ENCODE data around the gene SPDYE3.

Gene SPDYE3

DNA sequence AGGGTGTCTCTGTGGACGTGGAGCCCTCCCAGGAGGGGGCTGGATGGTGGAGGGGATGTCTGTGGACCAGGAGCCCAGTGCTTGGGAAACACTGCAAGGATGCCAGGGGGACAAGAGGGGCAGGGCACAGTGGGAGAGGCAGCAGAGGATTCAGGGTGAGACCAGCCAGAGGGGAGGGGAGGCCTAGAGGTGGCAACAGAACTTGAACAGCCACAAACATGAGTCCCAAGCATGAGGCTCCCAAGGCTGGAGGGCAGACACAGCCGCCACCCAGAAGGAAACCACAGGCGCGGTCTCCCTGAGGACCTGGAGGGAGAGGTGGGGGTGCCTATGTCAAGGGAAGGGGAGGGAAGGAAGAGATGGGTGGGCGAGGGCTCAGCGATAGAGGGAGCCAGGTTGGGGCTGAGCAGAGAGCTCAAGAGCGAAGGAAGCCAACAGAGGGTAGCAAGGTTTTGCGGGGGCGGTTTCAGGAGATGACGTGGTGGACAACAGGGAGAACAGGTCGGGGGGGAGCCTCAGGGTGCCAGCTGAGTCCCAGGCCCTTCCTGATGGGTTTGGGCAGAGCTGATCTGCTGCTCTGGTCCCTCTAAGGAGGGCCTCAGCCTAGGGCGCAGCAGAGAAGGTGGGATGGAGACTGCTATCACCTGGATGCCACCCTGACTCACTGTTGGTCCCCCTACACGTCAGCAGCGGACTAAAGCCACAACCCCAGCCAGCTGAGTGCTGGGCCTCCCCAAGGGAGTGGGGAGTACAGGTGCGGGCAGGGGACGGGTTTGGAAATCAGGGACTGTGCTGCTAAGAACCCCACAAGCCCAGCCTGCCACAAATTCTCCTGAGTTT lies 59.1 kb downstream of the SPDYE3 start:
- no peak for DNase-seq (ENCODE audit: low read depth)
- TF ChIP-seq, protein P1, sequence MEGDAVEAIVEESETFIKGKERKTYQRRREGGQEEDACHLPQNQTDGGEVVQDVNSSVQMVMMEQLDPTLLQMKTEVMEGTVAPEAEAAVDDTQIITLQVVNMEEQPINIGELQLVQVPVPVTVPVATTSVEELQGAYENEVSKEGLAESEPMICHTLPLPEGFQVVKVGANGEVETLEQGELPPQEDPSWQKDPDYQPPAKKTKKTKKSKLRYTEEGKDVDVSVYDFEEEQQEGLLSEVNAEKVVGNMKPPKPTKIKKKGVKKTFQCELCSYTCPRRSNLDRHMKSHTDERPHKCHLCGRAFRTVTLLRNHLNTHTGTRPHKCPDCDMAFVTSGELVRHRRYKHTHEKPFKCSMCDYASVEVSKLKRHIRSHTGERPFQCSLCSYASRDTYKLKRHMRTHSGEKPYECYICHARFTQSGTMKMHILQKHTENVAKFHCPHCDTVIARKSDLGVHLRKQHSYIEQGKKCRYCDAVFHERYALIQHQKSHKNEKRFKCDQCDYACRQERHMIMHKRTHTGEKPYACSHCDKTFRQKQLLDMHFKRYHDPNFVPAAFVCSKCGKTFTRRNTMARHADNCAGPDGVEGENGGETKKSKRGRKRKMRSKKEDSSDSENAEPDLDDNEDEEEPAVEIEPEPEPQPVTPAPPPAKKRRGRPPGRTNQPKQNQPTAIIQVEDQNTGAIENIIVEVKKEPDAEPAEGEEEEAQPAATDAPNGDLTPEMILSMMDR (IDR thresholded peaks at IDR 0.05; ENCODE audit: low read depth, low read length, missing control alignments), result no peak
- H3K4me3 ChIP-seq (ENCODE audit: low read depth, low read length), result no peak overlapping the region

DNA sequence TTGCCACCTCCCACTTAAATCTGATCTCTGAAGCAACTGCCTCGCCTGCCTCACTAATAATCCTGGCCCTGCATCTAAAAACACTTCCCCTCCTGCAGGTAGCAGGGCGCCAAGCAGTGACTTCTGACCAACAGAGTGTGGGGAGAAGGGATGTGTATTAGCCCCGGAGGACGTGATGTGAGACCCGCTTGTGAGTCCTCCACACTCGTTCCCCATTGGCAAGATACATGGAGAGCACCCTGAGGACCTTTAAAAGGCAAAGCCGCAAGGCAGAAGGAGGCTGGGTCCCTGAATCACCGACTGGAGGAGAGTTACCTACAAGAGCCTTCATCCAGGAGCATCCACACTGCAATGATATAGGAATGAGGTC lies 59.7 kb downstream of the SPDYE3 start:
- DNase-seq (ENCODE audit: low read depth), result no peak
- no peak overlapping the region for H3K4me3 ChIP-seq (ENCODE audit: low read depth, low read length)
- TF ChIP-seq, protein P1 (IDR thresholded peaks at IDR 0.05; ENCODE audit: low read depth, low read length, missing control alignments), result no peak

DNA sequence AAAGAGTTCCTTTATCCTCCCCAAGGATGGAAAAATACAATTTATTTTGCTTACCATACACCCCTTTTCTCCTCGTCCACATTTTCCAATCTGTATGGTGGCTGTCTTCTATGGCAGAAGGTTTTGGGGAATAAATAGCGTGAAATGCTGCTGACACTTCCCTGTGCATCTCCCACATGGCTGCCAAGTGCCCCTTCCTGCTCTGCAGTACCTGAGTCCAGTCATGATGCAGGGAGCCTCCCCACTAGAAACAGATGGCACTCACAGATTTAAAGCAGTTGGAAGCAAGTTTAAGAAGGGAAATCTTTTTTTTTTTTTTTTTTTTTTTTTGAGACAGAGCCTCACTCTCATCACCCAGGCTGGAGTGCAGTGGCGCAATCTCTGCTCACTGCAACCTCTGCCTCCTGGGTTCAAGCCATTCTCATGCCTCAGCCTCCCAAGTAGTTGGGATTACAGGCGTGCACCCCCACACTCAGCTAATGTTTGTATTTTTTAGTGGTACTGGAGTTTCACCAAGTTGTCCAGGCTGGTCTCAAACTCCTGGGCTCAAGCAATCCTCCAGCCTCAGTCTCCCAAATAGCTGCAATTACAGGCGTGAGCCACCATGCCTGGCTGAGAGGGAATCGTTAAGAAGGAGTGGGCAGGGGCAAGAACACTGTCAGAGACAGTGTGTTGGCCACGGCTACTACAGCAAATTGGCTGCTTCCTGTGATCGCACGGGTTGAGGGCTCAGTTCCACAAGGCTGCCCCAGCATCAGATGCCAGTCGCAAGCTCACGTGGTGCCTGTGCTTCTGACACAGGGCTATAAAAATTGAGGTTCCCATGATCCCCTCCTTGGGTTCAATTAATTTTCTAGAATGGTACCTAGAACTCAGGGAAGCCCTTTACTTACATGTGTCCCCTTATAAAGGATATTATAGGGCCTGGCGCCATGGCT lies 60.4 kb downstream of the SPDYE3 start:
- DNase-seq (ENCODE audit: low read depth), result no peak
- H3K4me3 ChIP-seq (ENCODE audit: low read depth, low read length), result no peak overlapping the region
- TF ChIP-seq, protein P1 (IDR thresholded peaks at IDR 0.05; ENCODE audit: low read depth, low read length, missing control alignments), result no peak

DNA sequence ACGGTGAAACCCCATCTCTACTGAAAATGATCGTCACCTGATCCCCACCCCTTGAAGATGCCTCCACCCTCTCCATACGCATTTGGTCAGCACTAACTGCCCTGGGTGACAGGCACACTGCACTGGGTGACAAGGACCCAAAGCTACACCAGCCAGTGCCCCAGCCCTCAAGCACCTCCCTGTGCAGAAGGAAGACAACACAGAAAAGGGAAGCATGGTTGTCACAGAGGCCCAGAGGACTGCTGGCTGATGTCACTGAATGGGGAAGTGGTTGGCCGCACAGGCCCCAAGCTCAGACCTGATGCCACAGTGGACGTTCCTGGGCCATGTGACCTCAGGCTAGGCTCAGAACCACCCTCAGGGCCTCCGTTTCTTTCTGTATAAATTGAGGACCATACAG lies 61.6 kb downstream of the SPDYE3 start:
- no peak overlapping the region for H3K4me3 ChIP-seq (ENCODE audit: low read depth, low read length)
- TF ChIP-seq, protein P1 (IDR thresholded peaks at IDR 0.05; ENCODE audit: low read depth, low read length, missing control alignments), result no peak
- peak; percentile 79 for DNase-seq (ENCODE audit: low read depth)

DNA sequence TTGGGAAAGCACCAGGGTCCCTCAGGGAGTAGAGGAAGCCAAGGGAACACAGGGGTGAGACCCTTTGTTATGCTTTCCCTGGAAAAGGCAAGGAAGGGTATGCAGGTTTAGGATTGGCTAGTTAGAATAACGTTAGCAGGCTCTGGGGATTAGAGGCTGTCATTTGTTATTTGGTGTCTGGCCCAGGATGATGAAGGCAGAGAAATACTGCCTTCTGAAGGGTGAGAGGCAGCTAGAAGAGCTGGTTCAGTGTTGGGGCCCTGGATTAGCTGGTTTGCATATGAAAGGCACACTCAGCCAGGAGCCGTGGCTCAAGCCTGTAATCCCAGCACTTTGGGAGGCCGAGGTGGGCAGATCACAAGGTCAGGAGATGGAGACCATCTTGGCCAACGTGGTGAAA lies 62.8 kb downstream of the SPDYE3 start:
- TF ChIP-seq, protein P1 (IDR thresholded peaks at IDR 0.05; ENCODE audit: low read depth, low read length, missing control alignments), result no peak
- no peak for DNase-seq (ENCODE audit: low read depth)
- H3K4me3 ChIP-seq (ENCODE audit: low read depth, low read length), result no peak overlapping the region

DNA sequence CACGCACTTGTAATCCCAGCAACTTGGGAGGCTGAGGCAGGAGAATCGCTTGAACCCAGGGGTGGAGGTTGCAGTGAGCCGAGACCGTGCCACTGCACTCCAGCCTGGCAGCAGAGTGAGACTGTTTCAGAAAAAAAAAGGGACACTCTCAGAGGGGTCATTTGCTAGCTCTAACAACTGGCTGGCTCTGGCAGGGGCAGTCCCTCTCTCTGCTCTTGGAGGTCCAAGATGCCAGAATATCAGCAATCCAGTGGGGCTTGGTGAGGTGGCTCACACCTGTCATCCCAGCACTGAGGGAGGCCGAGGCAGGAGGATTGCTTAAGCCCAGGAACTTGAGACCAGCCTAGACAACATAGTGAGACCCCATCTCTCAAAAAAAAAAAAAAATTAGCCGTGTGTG lies 63.2 kb downstream of the SPDYE3 start:
- TF ChIP-seq, protein P1 (IDR thresholded peaks at IDR 0.05; ENCODE audit: low read depth, low read length, missing control alignments), result no peak
- DNase-seq (ENCODE audit: low read depth), result no peak
- H3K4me3 ChIP-seq (ENCODE audit: low read depth, low read length), result no peak overlapping the region
